Esophagus squamous epithelium (tissue), 5 donors: Measurements from ENCODE around the gene AVP. TPM values are rescaled to one million over a fixed set of nuclear protein-coding genes. Genes with fewer than 3 reads are reported as not detected.
"Not testable (repeated sequence)": the region's sequence is repeated elsewhere in the genome, so short reads cannot be mapped to it uniquely, and the experiment has no call there.

Experiments
- DNase-seq: peaks from one replicate; lab custom pipeline; 2025; lab: John Stamatoyannopoulos, UW
- H3K27ac ChIP-seq, 4 donors: fragments of 200-600 bp; sonication (generic); one replicate each; pipeline ENCODE4 v1.5.1; 2016 to 2019; ENCODE audit warnings: mild to moderate bottlenecking in 1 of 4
- H3K27me3 ChIP-seq, 4 donors: fragments of 200-600 bp; sonication (generic); 1 replicate in 3 of 4; 2 replicates in 1 of 4; pipeline versions ENCODE4 v1.5.1 to v1.6.0; 2017 to 2021; ENCODE audit warnings: antibody characterized with exemption in 1 of 4
- H3K36me3 ChIP-seq, 3 donors: fragments of 200-600 bp; sonication (generic); one replicate each; pipeline ENCODE4 v1.5.1; 2016 to 2019
- H3K4me1 ChIP-seq, 3 donors: fragments of 200-600 bp; sonication (generic); one replicate each; pipeline ENCODE4 v1.5.1; 2017 to 2019
- H3K4me3 ChIP-seq, 4 donors: fragments of 200-600 bp; sonication (generic); 1 replicate in 3 of 4; 2 replicates in 1 of 4; pipeline ENCODE4 v1.5.1; 2016 to 2019; ENCODE audit warnings: mild to moderate bottlenecking in 2 of 4, moderate library complexity in 1 of 4
- H3K9me3 ChIP-seq, 3 donors: fragments of 200-600 bp; sonication (generic); one replicate each; pipeline ENCODE4 v1.5.1; 2016 to 2019
- CTCF ChIP-seq, 6 experiments: fragments of 450-650 bp in 4 of 6; fragments of 200-600 bp in 2 of 6; sonication (generic) in 2 of 6; IDR thresholded peaks; one replicate each; pipeline ENCODE4 v1.5.1; 2016 to 2019; ENCODE audit warnings: antibody characterized with exemption in 6 of 6, mild to moderate bottlenecking in 4 of 6, moderate library complexity in 4 of 6
- POLR2A ChIP-seq, 4 donors: fragments of 450-650 bp; IDR thresholded peaks; one replicate each; pipeline ENCODE4 v1.6.1; 2017; ENCODE audit warnings: antibody characterized with exemption in 4 of 4, mild to moderate bottlenecking in 4 of 4, moderate library complexity in 3 of 4
- WGBS, 2 donors: methylation state at CpG; one replicate each; pipeline ENCODE4 v1.1.5; 2018; 5-methylcytosine and 5-hydroxymethylcytosine counted together
- intact Hi-C: fragments of 100-400 bp; cut with DNase I; formaldehyde crosslinking; loops from one replicate; pipeline ENCODE4 v1.15.0; 2022
- total RNA-seq, 4 donors: library from RNA; depleted of rRNA; stranded (reverse); fragments of >200 nt; gene quantifications; one replicate each; pipeline ENCODE4 v1.1.0, GENCODE V29; 2016
- donor health status: DM: yes; HTN: yes; CAD: no.

AVP gene
- total RNA-seq, 4 donors from 2014 or later = not detected

- no peak overlapping the region for H3K27ac ChIP-seq
- H3K9me3 ChIP-seq = no peaks in the 10 kb centered on the region
- WGBS, 2 donors = 80 to 96% methylated on average over 3 to 4 of the region's 4 CpGs
- H3K27me3 ChIP-seq = peaks cover 0 to 28% (median 0%) of the 10 kb centered on the region in 4 donors
- H3K4me1 ChIP-seq = peaks cover 12 to 17% (median 15%) of the 10 kb centered on the region in 3 donors
- H3K36me3 ChIP-seq = no peaks in the 10 kb centered on the region
- DNase-seq = no peak
- no peak overlapping the region for H3K4me3 ChIP-seq
- TF ChIP-seq CTCF (IDR thresholded peaks at IDR 0.05) (no peak), POLR2A (IDR thresholded peaks at IDR 0.05) (no peak)
- intact Hi-C loops = no loop called here
Observed at GRCh38 chr20:3070725-3071124, 13.8 kb downstream of the AVP start.

GRCh38 chr20:3068986-3069900 is 15.3 kb downstream of the AVP start:
- H3K9me3 ChIP-seq = no peaks in the 10 kb centered on the region
- H3K27me3 ChIP-seq = peaks cover 0 to 26% (median 0%) of the 10 kb centered on the region in 4 donors
- intact Hi-C loops = no loop called here
- peaks cover 12 to 17% (median 15%) of the 10 kb centered on the region in 3 donors for H3K4me1 ChIP-seq
- H3K4me3 ChIP-seq = no peak overlapping the region
- H3K27ac ChIP-seq = no peak overlapping the region
- H3K36me3 ChIP-seq = no peaks in the 10 kb centered on the region
- no peak for TF ChIP-seq CTCF (IDR thresholded peaks at IDR 0.05)
- TF ChIP-seq POLR2A (IDR thresholded peaks at IDR 0.05) = no peak
- no peak for DNase-seq
- 70 to 79% methylated on average over 4 to 5 of the region's 8 CpGs for WGBS, 2 donors

GRCh38 chr20:3068075-3068474 is 16.4 kb downstream of the AVP start:
- Histone ChIP-seq H3K9me3 (no peaks in the 10 kb centered on the region), H3K27me3 (peaks cover 0 to 22% (median 0%) of the 10 kb centered on the region in 4 donors), H3K4me3 (no peak overlapping the region), H3K4me1 (peaks cover 12 to 17% (median 15%) of the 10 kb centered on the region in 3 donors), H3K36me3 (no peaks in the 10 kb centered on the region), H3K27ac (no peak overlapping the region)
- no peak for DNase-seq
- no peak for TF ChIP-seq POLR2A (IDR thresholded peaks at IDR 0.05)
- TF ChIP-seq CTCF (IDR thresholded peaks at IDR 0.05) = no peak
- WGBS, 2 donors = 50 to 55% methylated on average over 7 to 8 of the region's 8 CpGs
- intact Hi-C loops = no loop called here

- peaks cover 10 to 15% (median 13%) of the 10 kb centered on the region in 3 donors for H3K4me1 ChIP-seq
- no peaks in the 10 kb centered on the region for H3K36me3 ChIP-seq
- WGBS, 2 donors = 64 to 77% methylated on average over 15 to 17 of the region's 23 CpGs
- no peak for DNase-seq
- intact Hi-C loops = no loop called here
- peaks cover 0 to 15% (median 0%) of the 10 kb centered on the region in 4 donors for H3K27me3 ChIP-seq
- H3K9me3 ChIP-seq = no peaks in the 10 kb centered on the region
- H3K27ac ChIP-seq = peak overlapping the region in 1 of 4 donors; percentile 17
- H3K4me3 ChIP-seq = no peak overlapping the region
- no peak for TF ChIP-seq CTCF (IDR thresholded peaks at IDR 0.05)
- no peak for TF ChIP-seq POLR2A (IDR thresholded peaks at IDR 0.05)
Observed at GRCh38 chr20:3067139-3068014, 17.1 kb downstream of the AVP start.

GRCh38 chr20:3064119-3064518 is 20.4 kb downstream of the AVP start:
- H3K36me3 ChIP-seq, H3K27ac ChIP-seq, H3K4me3 ChIP-seq, H3K9me3 ChIP-seq, intact Hi-C loops, H3K4me1 ChIP-seq, DNase-seq, H3K27me3 ChIP-seq: not testable (repeated sequence)
- WGBS, 2 donors = 88% methylated on average over 6 of the region's 6 CpGs
